GM18858 (cell line): ENCODE data around the gene KHDC4.
"Not testable (repeated sequence)": the region's sequence is repeated elsewhere in the genome, so short reads cannot be mapped to it uniquely, and the experiment has no call there.

Source experiments
- ATAC-seq: cut with Tn5 transposase; IDR thresholded peaks from one replicate; pipeline ENCODE4 v1.9.1; 2021; ENCODE audit not compliant: unreplicated experiment

The KHDC4 gene

DNA sequence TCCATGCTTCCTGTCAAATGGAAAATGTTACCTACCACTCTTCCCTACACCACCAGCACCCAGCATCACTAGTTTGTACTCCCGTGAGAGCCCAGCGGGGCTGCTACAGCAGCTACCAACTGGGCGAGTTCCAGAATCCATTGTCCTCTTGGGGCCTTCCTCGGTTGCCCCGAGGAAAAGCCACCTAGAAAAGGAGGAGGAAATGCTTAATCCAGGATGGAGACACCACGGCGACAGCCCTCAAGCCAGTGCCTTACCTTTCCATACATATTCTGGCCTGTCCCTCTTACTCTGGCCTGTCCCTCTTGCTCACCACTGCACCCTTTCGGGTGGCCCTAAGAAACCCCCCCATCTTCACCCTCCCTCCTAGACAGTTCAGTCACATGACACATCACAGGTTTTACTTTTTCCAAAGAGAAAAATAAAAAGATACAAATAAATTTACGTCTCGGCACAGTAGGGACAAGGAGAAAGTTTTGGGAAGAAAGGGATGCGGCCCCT lies 23.5 kb downstream of the KHDC4 start:
- no peak for ATAC-seq

DNA sequence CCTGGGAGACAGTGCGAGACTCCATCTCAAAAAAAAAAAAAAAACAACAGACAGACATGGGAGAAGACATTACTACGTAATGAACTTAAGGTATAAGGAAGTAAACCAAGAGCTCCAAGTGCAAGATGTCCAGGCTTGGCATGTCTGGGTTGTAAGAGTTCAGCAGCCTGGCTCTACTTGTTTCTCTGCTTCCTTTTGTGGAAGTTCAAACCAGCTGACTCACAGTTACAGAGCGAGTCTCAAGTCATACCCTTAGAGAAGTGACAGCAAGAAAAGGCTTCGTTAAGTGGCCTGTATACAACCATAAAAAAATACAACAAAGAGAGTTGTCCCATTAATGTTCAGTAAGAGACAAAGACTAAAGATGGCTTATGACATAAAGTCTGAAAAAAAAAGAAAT lies 24.3 kb downstream of the KHDC4 start:
- no peak for ATAC-seq

DNA sequence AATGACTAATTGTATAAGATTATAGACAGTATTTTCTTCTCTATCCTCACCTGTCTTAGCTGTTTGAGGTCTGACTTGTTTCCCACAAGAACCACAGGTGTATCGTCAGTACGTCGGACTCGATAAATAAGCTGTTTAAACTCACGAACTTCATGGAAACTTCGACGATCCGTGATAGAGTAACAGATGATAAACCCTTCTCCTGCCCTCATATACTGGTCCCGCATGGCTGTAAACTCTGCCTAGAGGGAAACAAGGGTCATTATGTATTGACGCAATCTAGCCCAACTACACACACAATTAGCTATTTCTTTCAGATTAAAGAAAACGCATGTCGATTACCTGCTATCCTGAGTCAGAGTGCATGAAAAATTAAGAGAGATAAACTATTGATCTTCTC lies 30.0 kb downstream of the KHDC4 start:
- no peak for ATAC-seq

DNA sequence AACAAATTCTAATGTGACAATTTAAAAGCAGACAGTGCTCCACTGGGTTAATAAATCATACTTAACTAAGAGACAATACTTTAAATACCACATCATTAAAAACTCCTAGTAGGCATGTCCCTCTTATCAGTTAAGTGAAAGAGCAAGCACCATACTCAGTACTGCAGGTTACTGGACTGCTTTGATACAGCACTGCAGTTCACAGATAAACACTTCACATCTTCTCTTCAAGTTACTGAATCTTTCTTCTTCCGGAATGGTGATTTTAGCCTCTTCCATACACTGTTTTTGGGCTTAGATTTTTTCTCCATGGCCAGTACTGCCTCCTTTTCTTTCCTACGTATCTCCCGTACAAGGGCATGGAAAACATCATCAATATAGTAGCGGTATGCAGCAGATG lies 34.1 kb downstream of the KHDC4 start:
- no peak for ATAC-seq

DNA sequence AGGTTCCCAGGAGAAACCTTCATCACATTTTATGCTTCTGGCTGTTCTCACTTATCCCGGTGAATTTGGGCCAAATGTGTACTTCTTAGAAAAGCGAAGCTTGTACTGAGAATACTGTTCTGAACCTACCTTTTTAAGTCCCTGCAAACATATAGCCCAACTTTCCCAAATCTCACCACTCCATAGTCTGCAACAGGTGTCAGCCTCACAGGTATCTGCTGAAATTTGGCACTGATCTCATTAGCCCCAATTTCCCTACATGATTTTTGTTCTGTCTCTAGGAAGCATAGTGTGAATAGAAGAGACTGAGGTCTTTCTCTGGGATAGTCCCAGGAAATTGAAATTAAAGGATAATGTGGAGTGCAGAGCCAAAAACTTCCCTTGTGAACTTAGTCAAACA lies 34.5 kb downstream of the KHDC4 start:
- no peak for ATAC-seq

DNA sequence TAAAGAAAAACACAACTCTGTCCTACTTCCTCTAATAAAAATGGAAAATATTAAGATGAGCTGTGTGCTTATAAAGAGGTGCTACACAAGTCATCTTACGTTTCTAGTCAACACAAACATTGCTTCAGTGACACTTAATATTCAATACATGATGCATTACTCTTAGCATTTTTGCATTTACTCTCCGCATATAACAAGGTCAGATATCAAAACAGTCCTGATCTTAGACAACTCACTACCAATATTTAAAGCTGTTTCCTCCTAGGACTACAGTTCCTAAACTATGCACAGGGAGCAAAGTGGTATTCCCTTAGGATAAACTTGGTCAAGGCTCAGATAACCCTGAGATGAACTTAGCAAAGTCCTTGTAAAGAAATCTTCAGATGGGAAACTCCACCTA lies 35.3 kb downstream of the KHDC4 start:
- ATAC-seq = no peak

DNA sequence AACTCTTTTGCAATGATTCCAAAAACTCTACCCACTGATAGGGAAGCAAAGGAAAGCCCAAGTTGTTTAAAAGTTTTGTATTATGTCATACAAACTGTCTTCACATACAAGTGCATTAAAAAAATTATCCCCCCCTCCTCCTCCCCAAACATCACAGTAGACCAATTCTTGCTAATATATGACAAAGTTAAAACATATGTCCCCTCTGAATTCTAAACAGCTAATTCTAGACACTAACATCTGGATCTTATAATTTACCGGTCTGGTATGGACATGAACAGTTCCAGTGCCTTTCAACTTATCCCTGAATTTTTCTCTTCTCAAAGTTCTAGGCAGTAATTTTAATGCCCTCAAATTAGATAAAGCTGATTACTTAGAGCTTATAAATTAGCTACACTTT lies 36.5 kb downstream of the KHDC4 start:
- ATAC-seq = no peak

DNA sequence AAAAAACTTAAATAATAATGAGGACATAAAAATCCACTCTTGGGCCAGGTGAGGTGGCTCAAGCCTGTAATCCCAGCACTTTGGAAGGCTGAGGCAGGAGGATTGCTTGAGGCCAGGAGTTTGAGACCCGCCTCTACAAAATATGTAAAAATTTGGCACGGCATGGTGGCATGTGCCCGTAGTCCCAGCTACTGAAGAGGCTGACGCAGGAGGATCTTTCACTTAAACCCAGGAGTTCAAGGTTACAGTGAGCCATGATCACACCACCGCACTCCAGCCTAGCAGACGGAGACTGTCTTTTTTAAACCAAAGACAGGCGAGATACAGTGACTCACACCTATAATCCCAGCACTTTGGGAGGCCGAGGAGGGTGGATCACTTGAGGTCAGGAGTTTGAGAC lies 37.7 kb downstream of the KHDC4 start:
- not testable (repeated sequence) for ATAC-seq

DNA sequence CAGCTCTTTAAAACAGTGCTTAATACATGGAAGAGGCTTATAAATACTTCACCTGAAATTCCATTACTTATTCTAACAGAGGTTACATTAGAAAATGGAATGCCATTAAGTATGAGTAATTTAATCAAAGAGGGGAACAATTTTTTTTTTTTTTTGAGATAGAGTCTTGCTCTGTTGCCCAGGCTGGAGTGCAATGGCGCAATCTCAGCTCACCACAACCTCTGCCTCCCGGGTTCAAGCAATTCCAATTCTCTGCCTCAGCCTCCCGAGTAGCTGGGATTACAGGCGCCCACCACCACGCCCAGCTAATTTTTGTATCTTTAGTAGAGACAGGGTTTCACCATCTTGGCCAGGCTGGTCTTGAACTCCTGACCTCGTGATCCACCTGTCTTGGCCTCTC lies 38.6 kb downstream of the KHDC4 start:
- not testable (repeated sequence) for ATAC-seq

DNA sequence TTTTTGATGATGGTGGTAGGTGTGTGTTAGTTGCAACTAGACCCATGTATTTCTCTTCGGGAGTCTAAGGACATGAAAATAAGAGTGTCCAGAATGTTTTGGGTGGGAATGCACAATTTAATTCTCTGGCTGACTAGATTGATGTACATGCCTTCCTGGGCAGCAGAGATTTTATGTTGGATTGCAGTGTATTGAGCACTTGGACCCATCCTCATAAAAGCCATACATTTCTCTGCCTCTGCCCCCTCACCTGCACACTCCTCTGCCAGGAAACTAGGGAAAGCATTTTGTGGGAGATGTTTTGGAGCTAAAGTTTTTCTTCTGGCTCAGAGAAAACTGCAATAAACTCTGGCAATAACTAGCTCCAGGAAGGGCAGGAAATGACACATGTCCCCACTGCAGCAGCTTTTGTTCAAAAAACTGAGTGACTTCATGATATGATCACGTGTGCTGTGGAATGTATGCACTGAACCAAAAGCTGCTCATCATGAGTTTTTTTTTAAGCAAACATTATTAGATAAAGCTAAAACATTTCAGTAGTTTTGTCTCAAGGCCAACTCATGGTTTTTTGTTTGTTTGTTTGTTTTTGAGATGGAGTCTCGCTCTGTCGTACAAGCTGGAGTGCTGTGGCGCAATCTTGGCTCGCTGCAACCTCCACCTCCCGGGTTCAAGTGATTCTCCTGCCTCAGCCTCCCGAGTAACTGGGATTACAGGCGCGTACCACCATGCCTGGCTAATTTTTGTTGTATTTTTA lies 40.6 kb downstream of the KHDC4 start:
- ATAC-seq = no peak

DNA sequence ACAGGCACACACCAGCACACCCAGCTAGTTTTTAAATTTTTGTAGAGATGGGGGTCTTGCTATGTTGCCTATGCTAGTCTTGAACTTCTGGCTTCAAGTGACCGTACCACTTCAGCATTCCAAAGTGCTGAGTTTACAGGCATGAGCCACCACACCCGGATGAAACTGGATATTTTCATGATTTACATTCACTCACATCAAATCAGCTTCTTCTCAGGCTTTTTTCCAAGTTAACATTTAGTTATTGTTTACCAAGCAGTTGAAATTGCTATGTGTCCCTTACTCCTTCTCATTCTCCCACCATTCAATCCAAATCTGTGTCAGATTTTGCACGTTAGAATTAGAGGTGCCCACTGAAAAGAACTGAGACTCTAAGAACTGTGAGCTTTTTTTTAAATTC lies 41.4 kb downstream of the KHDC4 start:
- ATAC-seq = no peak

DNA sequence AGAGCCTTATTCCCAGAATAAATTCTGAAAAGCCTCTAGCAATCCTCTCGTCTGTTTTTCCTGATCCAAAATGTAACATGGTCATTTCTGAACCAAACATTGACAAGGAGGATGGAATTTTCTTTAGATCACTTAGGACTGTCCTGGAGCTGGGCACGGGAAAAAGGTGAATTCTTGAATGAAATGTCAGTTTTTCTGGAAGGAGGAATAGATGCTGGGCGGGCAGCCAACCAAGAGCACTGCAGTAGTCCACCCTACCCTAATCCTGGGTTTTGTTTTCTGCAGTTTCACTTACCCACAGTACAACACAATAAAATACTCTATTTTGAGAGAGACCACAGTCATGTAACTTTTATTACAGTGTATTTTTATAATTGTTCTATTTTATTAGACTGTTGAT lies 44.0 kb downstream of the KHDC4 start:
- no peak for ATAC-seq

DNA sequence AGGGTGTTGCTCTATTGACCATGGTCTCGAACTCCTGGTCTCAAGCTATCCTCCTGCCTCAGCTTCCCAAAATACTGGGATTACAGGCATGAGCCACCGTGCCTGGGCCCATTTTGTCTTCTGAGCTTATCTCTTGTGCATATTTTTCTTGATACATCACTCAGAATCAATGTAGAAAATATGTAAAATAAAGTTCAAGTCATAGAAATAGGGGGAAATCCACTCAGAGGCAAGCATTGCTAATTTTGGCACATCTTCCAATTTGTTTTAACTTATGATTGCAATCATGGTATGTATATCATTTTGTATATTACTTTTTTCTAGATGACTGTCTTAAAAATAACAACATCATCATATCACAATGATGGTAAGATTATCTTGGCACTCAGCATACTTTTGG lies 44.6 kb downstream of the KHDC4 start:
- ATAC-seq = no peak

DNA sequence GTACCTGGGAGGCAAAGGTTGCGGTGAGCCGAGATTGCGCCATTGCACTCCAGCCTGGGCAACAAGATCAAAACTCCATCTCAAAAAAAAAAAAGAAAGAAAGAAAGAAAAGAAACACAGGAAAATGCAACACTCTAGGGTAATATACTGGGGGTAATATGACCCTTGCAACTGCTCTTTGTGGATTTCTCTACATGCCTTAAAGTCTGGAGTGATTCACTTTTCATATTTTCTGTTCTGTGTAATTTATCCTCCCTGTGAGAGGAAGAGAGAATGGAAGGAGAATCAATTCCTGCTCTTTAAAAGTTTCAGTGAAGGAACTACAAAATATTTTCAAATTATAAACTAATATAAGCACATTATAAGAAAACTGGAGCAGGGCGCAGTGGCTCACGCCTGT lies 45.7 kb downstream of the KHDC4 start:
- no peak for ATAC-seq

DNA sequence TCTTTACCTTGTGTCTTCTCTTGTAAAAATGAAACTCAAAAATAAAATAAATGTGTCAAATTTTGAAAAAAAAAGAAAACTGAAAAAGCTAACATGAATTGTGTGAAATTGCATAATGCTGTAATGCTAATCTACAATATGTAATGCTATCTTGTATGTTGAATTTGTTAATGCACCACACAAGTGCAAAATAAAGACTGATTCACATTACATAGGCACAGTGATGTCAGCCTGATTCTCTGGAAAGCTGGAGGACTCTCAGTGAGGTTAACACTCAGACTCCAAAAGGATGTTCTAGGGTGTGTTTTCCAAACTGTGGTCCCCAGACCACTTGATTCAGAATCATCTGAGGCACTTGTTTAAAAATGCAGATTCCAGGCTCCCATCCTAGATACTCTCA lies 49.2 kb downstream of the KHDC4 start:
- ATAC-seq = no peak

DNA sequence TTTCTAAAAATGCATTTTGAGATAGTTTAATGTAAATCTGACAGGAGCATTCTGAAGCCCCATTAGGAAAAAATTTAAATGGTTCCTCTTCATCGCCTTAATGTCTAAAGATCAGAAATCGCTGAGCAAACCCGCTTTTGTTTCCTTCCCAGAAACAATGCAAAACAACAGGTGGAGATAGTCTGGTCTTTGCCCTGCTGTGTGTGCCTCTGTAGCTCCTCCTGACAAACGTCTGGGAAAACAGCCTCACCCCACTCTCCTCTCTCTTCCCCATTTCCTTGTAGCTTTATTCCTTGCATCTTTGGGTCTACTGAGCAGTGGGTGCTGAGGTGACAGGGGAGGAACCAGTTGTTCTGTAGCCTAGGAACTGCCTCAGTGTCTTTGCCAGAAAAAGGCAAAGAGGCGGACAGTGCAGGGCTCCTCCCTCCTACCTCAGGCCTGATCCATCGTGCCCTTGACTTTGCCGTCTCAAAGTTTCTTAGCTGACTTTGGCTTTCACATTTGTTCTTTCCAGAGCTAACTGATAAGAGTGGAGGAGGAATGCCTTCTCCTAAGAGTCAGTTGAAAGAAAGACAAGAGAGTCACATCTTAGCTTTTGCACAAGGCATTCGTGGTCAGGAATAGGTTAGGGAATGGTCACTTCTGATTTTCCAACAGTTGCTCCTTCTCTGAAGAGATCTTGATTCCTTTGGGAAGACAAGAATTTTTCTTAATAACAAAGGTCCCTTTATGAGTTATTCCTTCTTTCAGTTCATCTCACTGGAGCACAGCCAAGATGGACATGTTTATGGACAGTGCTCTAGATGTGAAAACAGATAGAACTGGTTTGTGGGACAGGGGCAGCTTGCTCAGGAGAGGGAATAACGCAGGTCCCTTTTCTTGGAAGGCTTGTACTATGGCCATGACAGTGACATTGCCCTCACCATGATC lies 49.9 kb downstream of the KHDC4 start:
- ATAC-seq = no peak

DNA sequence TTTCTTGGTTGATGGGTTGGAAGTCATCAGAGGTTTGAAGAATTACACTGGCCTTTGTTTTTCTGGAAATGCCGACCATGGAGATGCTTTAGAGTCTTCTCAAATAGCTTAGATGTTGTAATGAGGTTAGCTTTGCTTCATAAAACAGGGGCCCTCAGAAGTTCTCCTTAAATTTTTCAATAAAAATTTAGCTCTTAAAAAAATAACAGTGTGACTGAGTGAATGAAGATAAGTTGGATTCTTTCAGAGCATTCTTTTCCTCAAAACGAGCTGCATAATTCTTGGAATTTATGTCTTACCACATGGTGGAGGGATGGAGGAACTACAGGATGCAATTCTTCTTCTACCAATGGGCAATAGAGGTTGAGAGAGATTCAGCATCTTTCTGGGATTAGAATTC lies 51.4 kb downstream of the KHDC4 start:
- no peak for ATAC-seq

DNA sequence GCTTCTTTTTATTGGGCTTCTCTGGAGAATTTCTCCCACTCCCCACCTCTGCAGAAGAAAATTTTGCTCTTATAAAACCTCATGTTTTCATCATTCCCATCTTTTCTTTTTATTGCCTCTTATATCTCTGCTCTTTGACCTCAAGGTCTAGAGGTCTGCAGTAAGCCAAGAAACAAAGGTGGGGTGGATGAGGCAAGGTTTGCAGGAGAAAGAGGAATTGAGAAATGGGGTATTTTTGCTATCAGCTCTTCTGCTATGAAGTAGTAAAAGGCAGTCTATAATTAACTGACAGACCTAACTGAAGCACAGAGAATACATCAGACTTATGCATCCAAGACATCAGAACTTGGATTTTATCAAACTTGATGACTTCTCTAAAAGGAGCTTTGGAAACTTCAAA lies 52.0 kb downstream of the KHDC4 start:
- no peak for ATAC-seq

DNA sequence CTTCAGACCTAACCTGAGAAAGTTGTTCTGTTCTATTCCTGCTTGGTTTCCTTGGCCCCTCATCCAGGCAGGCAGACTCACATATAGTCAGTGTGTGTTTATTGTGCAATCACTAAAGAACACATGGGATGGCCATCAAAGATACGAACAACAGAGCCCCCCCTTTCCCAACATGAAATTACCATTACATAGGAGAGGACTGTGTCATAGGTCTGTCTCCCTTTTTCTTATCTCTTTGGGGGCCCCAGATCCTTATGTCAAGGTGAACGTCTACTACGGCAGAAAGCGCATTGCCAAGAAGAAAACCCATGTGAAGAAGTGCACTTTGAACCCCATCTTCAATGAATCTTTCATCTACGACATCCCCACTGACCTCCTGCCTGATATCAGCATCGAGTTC lies 53.3 kb downstream of the KHDC4 start:
- ATAC-seq = no peak

DNA sequence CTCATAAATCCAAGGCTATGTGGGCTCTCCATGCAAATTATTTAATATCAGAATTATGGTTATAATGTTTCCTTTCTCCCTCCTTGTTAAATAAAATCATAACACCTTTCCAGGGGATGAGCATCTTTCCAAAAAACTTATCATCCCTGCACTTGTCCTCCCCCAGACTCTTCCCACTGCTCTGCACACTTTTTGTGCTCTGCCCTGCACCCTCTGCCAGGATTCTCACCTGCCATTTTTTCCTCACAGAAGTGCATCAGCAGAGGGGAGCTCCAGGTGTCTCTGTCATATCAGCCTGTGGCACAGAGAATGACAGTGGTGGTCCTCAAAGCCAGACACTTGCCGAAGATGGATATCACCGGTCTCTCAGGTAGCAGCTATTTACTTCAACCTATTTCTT lies 54.0 kb downstream of the KHDC4 start:
- ATAC-seq = no peak

DNA sequence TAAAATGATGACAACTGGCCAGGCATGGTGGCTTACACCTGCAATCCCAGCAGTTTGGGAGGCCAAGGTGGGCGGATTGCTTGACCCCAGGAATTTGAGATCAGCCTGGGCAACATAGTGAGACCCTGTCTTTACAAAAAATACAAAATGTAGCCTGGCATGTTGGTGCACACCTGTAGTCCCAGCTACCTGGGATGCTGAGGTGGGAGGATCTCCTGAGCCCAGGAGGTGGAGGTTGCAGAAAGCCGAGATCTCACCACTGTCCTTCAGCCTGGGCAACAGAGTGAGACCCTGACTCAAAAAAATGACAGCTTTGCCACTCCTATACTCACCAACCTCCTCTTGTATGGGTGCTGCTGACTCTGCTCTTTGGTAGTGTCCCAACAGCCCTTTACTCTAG lies 56.3 kb downstream of the KHDC4 start:
- ATAC-seq = no peak

DNA sequence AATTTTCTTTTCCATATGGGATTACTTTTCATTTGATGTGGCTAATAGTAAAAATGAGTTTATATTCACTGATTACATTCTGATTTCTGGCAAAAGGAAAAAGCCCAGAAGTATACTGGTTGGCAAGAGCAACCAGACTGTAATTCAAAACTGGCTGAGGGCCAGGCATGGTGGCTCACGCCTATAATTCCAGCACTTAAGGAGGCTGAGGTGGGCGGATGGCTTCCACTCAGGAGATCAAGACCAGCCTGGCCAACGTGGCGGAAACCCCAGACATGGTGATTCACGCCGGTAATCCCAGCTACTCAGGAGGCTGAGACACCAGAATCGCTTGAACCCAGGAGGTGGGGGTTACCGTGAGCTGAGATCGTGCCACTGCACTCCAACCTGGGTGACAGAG lies 60.4 kb downstream of the KHDC4 start:
- ATAC-seq = no peak
